WTC11 (cell line): ENCODE results near the gene SGTA. TPM values are rescaled to one million over a fixed set of nuclear protein-coding genes. Genes with fewer than 3 reads are reported as not detected.

Experiments
- ATAC-seq: fragments of 200-7000 bp; cut with Tn5 transposase; 2 replicates; pipeline ENCODE4 v1.10.0; 2021; ENCODE audit warnings: mild to moderate bottlenecking, moderate library complexity
- CTCF ChIA-PET: fragments of 300-600 bp; sonication (Branson Sonifier 250); formaldehyde crosslinking; loops from one replicate; lab custom pipeline; 2021; ENCODE audit warnings: antibody characterized with exemption; lab: Charles Lee
- POLR2A ChIA-PET: fragments of 350-600 bp; sonication (Branson Sonifier 250); formaldehyde crosslinking; loops from one replicate; lab custom pipeline; 2021; ENCODE audit warnings: antibody characterized with exemption; lab: Charles Lee
- DNase-seq: peaks from one replicate; pipeline ENCODE4 v3.0.0; 2021; ENCODE audit warnings: low spot score
- H3K27ac Mint-ChIP-seq: 2 replicates; pipeline ENCODE4 v1.8.0; 2021; ENCODE audit warnings: mixed read lengths
- H3K27me3 Mint-ChIP-seq: 2 replicates; pipeline ENCODE4 v1.8.0; 2021; ENCODE audit warnings: low read depth, mild to moderate bottlenecking, moderate library complexity, mixed read lengths
- H3K36me3 Mint-ChIP-seq: 2 replicates; pipeline ENCODE4 v1.8.0; 2021; ENCODE audit warnings: mixed read lengths
- H3K4me1 Mint-ChIP-seq: 2 replicates; pipeline ENCODE4 v1.8.0; 2022; ENCODE audit warnings: mixed read lengths
- H3K4me3 Mint-ChIP-seq: 2 replicates; pipeline ENCODE4 v1.8.0; 2021; ENCODE audit warnings: mild to moderate bottlenecking, moderate library complexity, mixed read lengths
- H3K9me3 Mint-ChIP-seq: 2 replicates; pipeline ENCODE4 v1.8.0; 2021; ENCODE audit warnings: mixed read lengths
- GABPB1 ChIP-seq: sonication (generic); formaldehyde crosslinking; IDR thresholded peaks from 2 replicates; pipeline ENCODE4 v1.8.1; 2023; ENCODE audit warnings: mild to moderate bottlenecking, missing genetic modification reagents
- GTF2I ChIP-seq: fragments of 250-450 bp; sonication (Bioruptor Pico); conservative IDR thresholded peaks from 2 replicates; pipeline ENCODE4 v1.4.0; 2021; ENCODE audit warnings: mild to moderate bottlenecking
- NFATC4 ChIP-seq: fragments of 250-450 bp; sonication (Bioruptor Pico); IDR thresholded peaks from 2 replicates; pipeline ENCODE4 v1.9.0; 2021; ENCODE audit warnings: mild to moderate bottlenecking
- RELA ChIP-seq: sonication (generic); formaldehyde crosslinking; IDR thresholded peaks from 2 replicates; pipeline ENCODE4 v1.8.1; 2022; ENCODE audit warnings: missing genetic modification reagents, mild to moderate bottlenecking, borderline replicate concordance
- SMAD4 ChIP-seq: sonication (generic); formaldehyde crosslinking; IDR thresholded peaks from 2 replicates; pipeline ENCODE4 v1.8.0; 2022; ENCODE audit warnings: mild to moderate bottlenecking, missing genetic modification reagents
- ZNF219 ChIP-seq: sonication (generic); formaldehyde crosslinking; IDR thresholded peaks from 2 replicates; pipeline ENCODE4 v1.8.0; 2023; ENCODE audit warnings: missing genetic modification reagents, mild to moderate bottlenecking, borderline replicate concordance
- ZNF317 ChIP-seq: sonication (generic); formaldehyde crosslinking; IDR thresholded peaks from 2 replicates; pipeline ENCODE4 v1.8.1; 2023; ENCODE audit warnings: low read depth, mild to moderate bottlenecking, moderate library complexity, missing genetic modification reagents, borderline replicate concordance
- ZNF396 ChIP-seq: fragments of 250-450 bp; sonication (Bioruptor Pico); IDR thresholded peaks from 2 replicates; pipeline ENCODE4 v1.8.0; 2021; ENCODE audit warnings: mild to moderate bottlenecking, moderate library complexity, borderline replicate concordance
- total RNA-seq: library from RNA; stranded (reverse); gene quantifications from 3 replicates; pipeline ENCODE4 v1.2.3, GENCODE V29; 2021
- TF ChIP-seq, protein P1 (sequence below): sonication (generic); formaldehyde crosslinking; IDR thresholded peaks from 2 replicates; pipeline ENCODE4 v1.8.1; 2023; ENCODE audit warnings: mild to moderate bottlenecking, missing genetic modification reagents
- TF ChIP-seq, protein P2 (sequence below): sonication (generic); formaldehyde crosslinking; IDR thresholded peaks from 2 replicates; pipeline ENCODE4 v1.8.0; 2022; ENCODE audit warnings: mild to moderate bottlenecking, missing genetic modification reagents
- TF ChIP-seq, protein P3 (sequence below): fragments of 250-450 bp; sonication (Bioruptor Pico); IDR thresholded peaks from 2 replicates; pipeline ENCODE4 v1.9.0; 2021; ENCODE audit warnings: moderate library complexity, mild to moderate bottlenecking, inconsistent platforms, borderline replicate concordance
- TF ChIP-seq, protein P4 (sequence below): sonication (generic); formaldehyde crosslinking; IDR thresholded peaks from 2 replicates; pipeline ENCODE4 v1.8.1; 2023; ENCODE audit warnings: mild to moderate bottlenecking, missing genetic modification reagents
- TF ChIP-seq, protein P5 (sequence below): fragments of 250-450 bp; sonication (Bioruptor Pico); IDR thresholded peaks from 2 replicates; pipeline ENCODE4 v2.1.2; 2022; ENCODE audit warnings: mild to moderate bottlenecking, moderate library complexity
- TF ChIP-seq, protein P6 (sequence below): fragments of 200-600 bp; IDR thresholded peaks from 2 replicates; pipeline ENCODE4 v1.8.0; 2022; ENCODE audit warnings: antibody characterized with exemption
- TF ChIP-seq, protein P7 (sequence below): sonication (generic); formaldehyde crosslinking; IDR thresholded peaks from 2 replicates; pipeline ENCODE4 v1.8.0; 2022; ENCODE audit warnings: mild to moderate bottlenecking, missing genetic modification reagents

The SGTA gene
- total RNA-seq, 1 experiment from 2014 or later = 91.2 TPM

DNA sequence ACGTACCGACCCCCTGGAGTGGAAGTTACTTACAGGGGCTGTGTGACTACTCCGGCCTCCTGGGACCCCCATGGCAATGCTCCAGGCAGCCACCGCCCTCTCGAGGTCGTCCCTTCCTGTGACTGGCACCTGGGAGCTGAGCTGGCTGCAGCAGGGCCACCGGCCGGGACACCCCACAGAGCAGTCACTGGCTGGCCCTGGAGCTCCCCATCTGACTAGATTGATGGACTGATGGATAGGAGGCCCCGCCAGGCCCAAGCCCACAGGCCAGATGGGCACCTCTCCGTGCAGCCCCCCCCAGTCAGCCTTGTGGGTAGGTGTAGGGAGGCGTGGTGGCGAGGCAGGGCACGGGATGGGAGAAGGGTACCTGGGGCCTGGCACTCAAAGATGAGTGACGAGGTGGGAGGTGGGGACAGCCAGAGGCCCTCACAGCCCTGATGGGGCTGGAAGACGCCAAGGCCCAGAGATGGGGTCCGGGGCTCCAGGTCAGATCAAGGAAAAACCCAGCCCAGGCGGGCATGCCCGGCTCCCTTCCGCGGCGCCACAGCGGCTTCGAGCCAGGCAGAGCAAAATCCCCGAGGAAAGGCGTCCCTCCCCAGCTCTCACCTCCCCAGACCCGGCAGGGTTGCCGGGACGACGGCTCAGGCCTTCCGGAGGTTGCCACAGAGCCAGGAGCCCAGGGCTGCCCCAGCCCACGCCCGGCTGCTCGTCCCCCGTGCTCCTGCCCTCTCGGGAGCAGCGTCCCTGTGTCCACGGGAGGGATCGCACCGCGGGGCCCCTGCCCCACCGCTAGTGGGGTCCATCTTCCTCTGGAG lies 51.7 kb downstream of the SGTA start:
- 0 out of 2 replicates have a peak, but pooled peaks cover 3% of the 10 kb centered on the region for H3K4me1 Mint-ChIP-seq
- DNase-seq (no peak), ATAC-seq (no peak)
- ChIA-PET CTCF (interaction anchor here (1.3 kb wide), 1 partner anchor 83 kb away, joined by 4 read pairs; no protein-coding TSS in a partner anchor), POLR2A (no interaction called here)
- H3K27ac Mint-ChIP-seq = no peak overlapping the region
- H3K36me3 Mint-ChIP-seq = peaks cover 19% of the 10 kb centered on the region
- 0 out of 2 replicates have a peak, but pooled peaks cover under 1% of the 10 kb centered on the region for H3K27me3 Mint-ChIP-seq
- H3K4me3 Mint-ChIP-seq = no peak overlapping the region
- peaks cover 2% of the 10 kb centered on the region; the same call in 1 of the 2 replicates for H3K9me3 Mint-ChIP-seq
- TF ChIP-seq GABPB1 (CRISPR knock-in tag) (no peak), RELA (no peak), GTF2I (CRISPR knock-in tag) (no peak), ZNF396 (CRISPR knock-in tag) (no peak), SMAD4 (CRISPR knock-in tag) (no peak), ZNF317 (CRISPR knock-in tag) (no peak)
- TF ChIP-seq, protein P1, sequence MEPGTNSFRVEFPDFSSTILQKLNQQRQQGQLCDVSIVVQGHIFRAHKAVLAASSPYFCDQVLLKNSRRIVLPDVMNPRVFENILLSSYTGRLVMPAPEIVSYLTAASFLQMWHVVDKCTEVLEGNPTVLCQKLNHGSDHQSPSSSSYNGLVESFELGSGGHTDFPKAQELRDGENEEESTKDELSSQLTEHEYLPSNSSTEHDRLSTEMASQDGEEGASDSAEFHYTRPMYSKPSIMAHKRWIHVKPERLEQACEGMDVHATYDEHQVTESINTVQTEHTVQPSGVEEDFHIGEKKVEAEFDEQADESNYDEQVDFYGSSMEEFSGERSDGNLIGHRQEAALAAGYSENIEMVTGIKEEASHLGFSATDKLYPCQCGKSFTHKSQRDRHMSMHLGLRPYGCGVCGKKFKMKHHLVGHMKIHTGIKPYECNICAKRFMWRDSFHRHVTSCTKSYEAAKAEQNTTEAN (CRISPR knock-in tag) = no peak
- TF ChIP-seq, protein P2, sequence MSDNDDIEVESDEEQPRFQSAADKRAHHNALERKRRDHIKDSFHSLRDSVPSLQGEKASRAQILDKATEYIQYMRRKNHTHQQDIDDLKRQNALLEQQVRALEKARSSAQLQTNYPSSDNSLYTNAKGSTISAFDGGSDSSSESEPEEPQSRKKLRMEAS (CRISPR knock-in tag) = no peak
- TF ChIP-seq, protein P3, sequence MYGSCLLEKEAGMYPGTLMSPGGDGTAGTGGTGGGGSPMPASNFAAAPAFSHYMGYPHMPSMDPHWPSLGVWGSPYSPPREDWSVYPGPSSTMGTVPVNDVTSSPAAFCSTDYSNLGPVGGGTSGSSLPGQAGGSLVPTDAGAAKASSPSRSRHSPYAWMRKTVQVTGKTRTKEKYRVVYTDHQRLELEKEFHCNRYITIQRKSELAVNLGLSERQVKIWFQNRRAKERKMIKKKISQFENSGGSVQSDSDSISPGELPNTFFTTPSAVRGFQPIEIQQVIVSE (CRISPR knock-in tag) = no peak
- TF ChIP-seq, all 79 proteins: peak for 0

DNA sequence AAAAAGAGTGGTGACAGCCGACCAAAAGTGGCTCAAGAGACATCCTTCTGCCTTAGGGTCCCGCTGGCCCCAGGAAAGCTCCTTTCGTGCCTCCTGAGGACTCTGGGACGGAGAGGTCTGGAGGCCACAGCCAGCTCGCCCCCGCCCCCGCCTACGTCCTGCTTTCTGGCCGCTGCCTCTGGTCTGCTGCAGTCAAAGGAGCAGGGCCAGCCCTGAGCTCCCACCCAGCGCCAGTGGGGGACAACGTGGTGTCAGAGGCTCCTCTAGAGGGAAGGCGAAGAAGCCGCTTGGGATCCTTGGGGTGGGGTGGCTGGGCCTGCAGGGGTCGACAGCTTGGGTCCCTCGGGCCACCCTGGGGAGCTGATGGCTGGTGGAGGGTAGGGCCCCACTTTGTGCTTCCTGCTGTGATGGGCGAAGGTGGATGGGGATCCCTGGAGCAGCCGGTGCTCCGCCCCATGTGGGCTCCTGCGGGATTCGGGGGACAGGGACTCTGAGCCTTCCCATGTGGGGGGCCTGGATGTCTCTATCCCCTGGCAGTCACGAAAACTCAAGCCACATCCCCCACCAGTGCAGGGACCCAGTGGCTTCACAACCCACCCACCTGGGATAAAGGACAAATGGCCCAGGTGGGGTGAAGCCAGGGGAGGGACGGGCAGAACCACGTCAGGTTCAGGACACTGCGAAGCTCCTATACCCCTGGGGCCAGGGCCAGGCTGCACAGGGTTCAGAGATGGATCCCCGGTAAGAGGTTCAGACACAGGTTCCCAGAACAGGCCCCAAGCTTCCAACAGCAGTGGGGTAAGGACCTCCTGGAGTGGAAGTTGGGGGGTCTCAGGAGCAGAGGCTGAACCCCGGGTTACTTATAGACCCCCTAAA lies 52.9 kb downstream of the SGTA start:
- CTCF ChIA-PET = no interaction called here
- H3K27ac Mint-ChIP-seq = no peak overlapping the region
- TF ChIP-seq, protein P4, sequence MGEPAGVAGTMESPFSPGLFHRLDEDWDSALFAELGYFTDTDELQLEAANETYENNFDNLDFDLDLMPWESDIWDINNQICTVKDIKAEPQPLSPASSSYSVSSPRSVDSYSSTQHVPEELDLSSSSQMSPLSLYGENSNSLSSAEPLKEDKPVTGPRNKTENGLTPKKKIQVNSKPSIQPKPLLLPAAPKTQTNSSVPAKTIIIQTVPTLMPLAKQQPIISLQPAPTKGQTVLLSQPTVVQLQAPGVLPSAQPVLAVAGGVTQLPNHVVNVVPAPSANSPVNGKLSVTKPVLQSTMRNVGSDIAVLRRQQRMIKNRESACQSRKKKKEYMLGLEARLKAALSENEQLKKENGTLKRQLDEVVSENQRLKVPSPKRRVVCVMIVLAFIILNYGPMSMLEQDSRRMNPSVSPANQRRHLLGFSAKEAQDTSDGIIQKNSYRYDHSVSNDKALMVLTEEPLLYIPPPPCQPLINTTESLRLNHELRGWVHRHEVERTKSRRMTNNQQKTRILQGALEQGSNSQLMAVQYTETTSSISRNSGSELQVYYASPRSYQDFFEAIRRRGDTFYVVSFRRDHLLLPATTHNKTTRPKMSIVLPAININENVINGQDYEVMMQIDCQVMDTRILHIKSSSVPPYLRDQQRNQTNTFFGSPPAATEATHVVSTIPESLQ (CRISPR knock-in tag) = no peak
- TF ChIP-seq SMAD4 (CRISPR knock-in tag) (no peak), ZNF219 (CRISPR knock-in tag) (no peak), NFATC4 (CRISPR knock-in tag) (no peak)
- TF ChIP-seq, protein P5, sequence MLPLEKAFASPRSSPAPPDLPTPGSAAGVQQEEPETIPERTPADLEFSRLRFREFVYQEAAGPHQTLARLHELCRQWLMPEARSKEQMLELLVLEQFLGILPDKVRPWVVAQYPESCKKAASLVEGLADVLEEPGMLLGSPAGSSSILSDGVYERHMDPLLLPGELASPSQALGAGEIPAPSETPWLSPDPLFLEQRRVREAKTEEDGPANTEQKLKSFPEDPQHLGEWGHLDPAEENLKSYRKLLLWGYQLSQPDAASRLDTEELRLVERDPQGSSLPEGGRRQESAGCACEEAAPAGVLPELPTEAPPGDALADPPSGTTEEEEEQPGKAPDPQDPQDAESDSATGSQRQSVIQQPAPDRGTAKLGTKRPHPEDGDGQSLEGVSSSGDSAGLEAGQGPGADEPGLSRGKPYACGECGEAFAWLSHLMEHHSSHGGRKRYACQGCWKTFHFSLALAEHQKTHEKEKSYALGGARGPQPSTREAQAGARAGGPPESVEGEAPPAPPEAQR (CRISPR knock-in tag) = no peak
- TF ChIP-seq, protein P6, sequence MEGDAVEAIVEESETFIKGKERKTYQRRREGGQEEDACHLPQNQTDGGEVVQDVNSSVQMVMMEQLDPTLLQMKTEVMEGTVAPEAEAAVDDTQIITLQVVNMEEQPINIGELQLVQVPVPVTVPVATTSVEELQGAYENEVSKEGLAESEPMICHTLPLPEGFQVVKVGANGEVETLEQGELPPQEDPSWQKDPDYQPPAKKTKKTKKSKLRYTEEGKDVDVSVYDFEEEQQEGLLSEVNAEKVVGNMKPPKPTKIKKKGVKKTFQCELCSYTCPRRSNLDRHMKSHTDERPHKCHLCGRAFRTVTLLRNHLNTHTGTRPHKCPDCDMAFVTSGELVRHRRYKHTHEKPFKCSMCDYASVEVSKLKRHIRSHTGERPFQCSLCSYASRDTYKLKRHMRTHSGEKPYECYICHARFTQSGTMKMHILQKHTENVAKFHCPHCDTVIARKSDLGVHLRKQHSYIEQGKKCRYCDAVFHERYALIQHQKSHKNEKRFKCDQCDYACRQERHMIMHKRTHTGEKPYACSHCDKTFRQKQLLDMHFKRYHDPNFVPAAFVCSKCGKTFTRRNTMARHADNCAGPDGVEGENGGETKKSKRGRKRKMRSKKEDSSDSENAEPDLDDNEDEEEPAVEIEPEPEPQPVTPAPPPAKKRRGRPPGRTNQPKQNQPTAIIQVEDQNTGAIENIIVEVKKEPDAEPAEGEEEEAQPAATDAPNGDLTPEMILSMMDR = no peak
- TF ChIP-seq, protein P7, sequence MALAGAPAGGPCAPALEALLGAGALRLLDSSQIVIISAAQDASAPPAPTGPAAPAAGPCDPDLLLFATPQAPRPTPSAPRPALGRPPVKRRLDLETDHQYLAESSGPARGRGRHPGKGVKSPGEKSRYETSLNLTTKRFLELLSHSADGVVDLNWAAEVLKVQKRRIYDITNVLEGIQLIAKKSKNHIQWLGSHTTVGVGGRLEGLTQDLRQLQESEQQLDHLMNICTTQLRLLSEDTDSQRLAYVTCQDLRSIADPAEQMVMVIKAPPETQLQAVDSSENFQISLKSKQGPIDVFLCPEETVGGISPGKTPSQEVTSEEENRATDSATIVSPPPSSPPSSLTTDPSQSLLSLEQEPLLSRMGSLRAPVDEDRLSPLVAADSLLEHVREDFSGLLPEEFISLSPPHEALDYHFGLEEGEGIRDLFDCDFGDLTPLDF (CRISPR knock-in tag) = no peak
- TF ChIP-seq, all 79 proteins: peak for 0

More for the DNA sequence above, 52.9 kb downstream of the SGTA start:
- Mint-ChIP-seq H3K36me3 (peaks cover 9% of the 10 kb centered on the region), H3K27me3 (peaks cover 5% of the 10 kb centered on the region; the same call in 1 of the 2 replicates), H3K4me3 (no peak overlapping the region), H3K4me1 (0 out of 2 replicates have a peak, but pooled peaks cover 3% of the 10 kb centered on the region), H3K9me3 (no peaks in the 10 kb centered on the region)
- DNase-seq (no peak), ATAC-seq (no peak)
- POLR2A ChIA-PET = interaction anchor here (0.5 kb wide), 1 partner anchor 235 kb away, joined by 4 read pairs; no protein-coding TSS in a partner anchor
